GM12878 (cell line): ENCODE results near the gene MYL1. TPM values are rescaled to one million over a fixed set of nuclear protein-coding genes. Genes with fewer than 3 reads are reported as not detected.

Experiments
- ATAC-seq: fragments of 200-7000 bp; cut with Tn5 transposase; 3 replicates; pipeline ENCODE4 v1.9.1; 2020; ENCODE audit warnings: mild to moderate bottlenecking, moderate library complexity
- BruUV-seq: library from RNA; stranded (reverse); fragments of 400-500 nt; replicated peaks from 2 replicates; lab custom pipeline; 2021; lab: Mats Ljungman, UMichigan
- CTCF ChIA-PET: fragments of 300-600 bp; sonication (Branson Sonifier 250); formaldehyde crosslinking; extraction: SDS; loops from one replicate; lab custom pipeline; 2021; ENCODE audit warnings: inconsistent platforms; lab: Yijun Ruan, JAX
- POLR2A ChIA-PET: fragments of 350-600 bp; formaldehyde crosslinking; extraction: SDS; loops from one replicate; lab custom pipeline; 2021; ENCODE audit warnings: inconsistent platforms; lab: Charles Lee
- RAD21 ChIA-PET: fragments of 300-600 bp; sonication (Branson Sonifier 250); formaldehyde crosslinking; loops from one replicate; lab custom pipeline; 2023; ENCODE audit warnings: antibody characterized with exemption; ENCODE audit not compliant: unreplicated experiment; lab: Charles Lee
- SMC1A ChIA-PET: fragments of 300-600 bp; sonication (Branson Sonifier 250); formaldehyde crosslinking; loops from one replicate; lab custom pipeline; 2023; ENCODE audit not compliant: unreplicated experiment, uncharacterized antibody; lab: Charles Lee
- DNase-seq: peaks from one replicate; pipeline ENCODE4 v3.0.0-alpha.2; 2011; ENCODE audit warnings: low read depth, low spot score
- FAIRE-seq: peaks from 3 replicates; lab custom pipeline; 2011; peaks lifted over from hg19 to GRCh38; lab: Jason Lieb, UNC
- H2AFZ ChIP-seq: 2 replicates; pipeline ENCODE4 v1.6.0; 2011; ENCODE audit warnings: low read depth, low read length, control low read depth; ENCODE audit not compliant: control insufficient read depth
- H3K27ac ChIP-seq: 2 replicates; pipeline ENCODE4 v1.5.1; 2011; ENCODE audit warnings: control low read depth; ENCODE audit not compliant: control insufficient read depth, insufficient read depth
- H3K27me3 ChIP-seq, 2 experiments: replicated peaks in 1 of 2; 2 replicates each; pipeline versions ENCODE4 v1.6.0 to v1.6.1; 2011; ENCODE audit warnings: low read length in 1 of 2; ENCODE audit not compliant: control insufficient read depth in 2 of 2, insufficient read depth in 2 of 2
- H3K36me3 ChIP-seq, 2 experiments: 2 replicates each; pipeline ENCODE4 v1.5.1; 2011; ENCODE audit warnings: low read length in 1 of 2; ENCODE audit not compliant: control insufficient read depth in 2 of 2, insufficient read depth in 2 of 2
- H3K4me1 ChIP-seq: 2 replicates; pipeline ENCODE4 v1.6.1; 2011; ENCODE audit warnings: mild to moderate bottlenecking, low read length, moderate library complexity, mixed read lengths; ENCODE audit not compliant: control insufficient read depth, insufficient read depth
- H3K4me2 ChIP-seq: 2 replicates; pipeline ENCODE4 v1.6.0; 2011; ENCODE audit warnings: control low read depth; ENCODE audit not compliant: control insufficient read depth, insufficient read depth
- H3K4me3 ChIP-seq: fragments of 200-600 bp; sonication (generic); 2 replicates; pipeline ENCODE4 v1.5.1; 2016
- H3K79me2 ChIP-seq: 2 replicates; pipeline ENCODE4 v1.6.0; 2011; ENCODE audit warnings: low read length; ENCODE audit not compliant: control insufficient read depth, insufficient read depth
- H3K9ac ChIP-seq: 2 replicates; pipeline ENCODE4 v1.8.0; 2011; ENCODE audit warnings: low read length, control low read depth, mixed read lengths; ENCODE audit not compliant: control insufficient read depth, insufficient read depth
- H3K9me3 ChIP-seq: replicated peaks from 3 replicates; pipeline ENCODE4 v1.5.1; 2011; ENCODE audit warnings: mild to moderate bottlenecking, low read length; ENCODE audit not compliant: control insufficient read depth, insufficient read depth
- H4K20me1 ChIP-seq: 2 replicates; pipeline ENCODE4 v1.6.0; 2011; ENCODE audit not compliant: control insufficient read depth, insufficient read depth
- BACH1 ChIP-seq: fragments of 450-650 bp; IDR thresholded peaks from 2 replicates; pipeline ENCODE4 v1.6.1; 2017; ENCODE audit warnings: mild to moderate bottlenecking, borderline replicate concordance
- CREB1 ChIP-seq: IDR thresholded peaks from 2 replicates; pipeline ENCODE4 v1.6.1; 2012; ENCODE audit warnings: low read depth, mild to moderate bottlenecking, inconsistent platforms
- ETV6 ChIP-seq, 2 experiments: fragments of 450-650 bp in 1 of 2; IDR thresholded peaks in 1 of 2; conservative IDR thresholded peaks in 1 of 2; 2 replicates each; pipeline ENCODE4 v1.6.1; 2014; ENCODE audit warnings: antibody characterized with exemption in 1 of 2, borderline replicate concordance in 1 of 2, low read depth in 1 of 2, mild to moderate bottlenecking in 1 of 2, moderate library complexity in 1 of 2
- FOS ChIP-seq: IDR thresholded peaks from 3 replicates; pipeline ENCODE4 v1.6.1; 2011; ENCODE audit warnings: borderline replicate concordance; ENCODE audit not compliant: insufficient read length; ENCODE audit errors: extremely low read depth
- KAT2A ChIP-seq: conservative IDR thresholded peaks from 2 replicates; pipeline ENCODE4 v1.6.1; 2011; ENCODE audit warnings: low read depth, low read length; ENCODE audit not compliant: control insufficient read depth
- PML ChIP-seq: IDR thresholded peaks from 2 replicates; pipeline ENCODE4 v1.6.1; 2012; ENCODE audit warnings: low read length, inconsistent platforms
- POLR2A ChIP-seq: IDR thresholded peaks from 2 replicates; pipeline ENCODE4 v1.6.1; 2011; ENCODE audit warnings: low read depth, mild to moderate bottlenecking, low read length
- SUZ12 ChIP-seq: fragments of 200-600 bp; sonication (generic); IDR thresholded peaks from one replicate; pipeline ENCODE4 v1.6.1; 2018; ENCODE audit warnings: antibody characterized with exemption, mild to moderate bottlenecking; ENCODE audit not compliant: unreplicated experiment
- ZNF24 ChIP-seq: fragments of 450-650 bp; IDR thresholded peaks from 2 replicates; pipeline ENCODE4 v1.6.1; 2017; ENCODE audit warnings: antibody characterized with exemption, mild to moderate bottlenecking
- WGBS: methylation state at CpG from one replicate; pipeline ENCODE4 v1.1.6; 2016; ENCODE audit warnings: low lambda C conversion rate; ENCODE audit not compliant: insufficient replicate concordance, insufficient coverage; ENCODE audit errors: missing lambda C conversion rate; 5-methylcytosine and 5-hydroxymethylcytosine counted together
- in situ Hi-C: fragments of 300-500 bp; cut with MboI; formaldehyde crosslinking; loops from 9 replicates; pipeline ENCODE4 v1.14.3; 2018; ENCODE audit warnings: mixed read lengths
- intact Hi-C: fragments of 100-400 bp; cut with micrococcal nuclease; formaldehyde crosslinking; loops from one replicate; pipeline ENCODE4 v1.14.2; 2022; ENCODE audit not compliant: unreplicated experiment
- polyA plus RNA-seq, 11 experiments: library from polyadenylated mRNA; depleted of rRNA in 4 of 11; unstranded in 6 of 11; stranded (reverse) in 5 of 11; fragments of >200 nt; fragmentation: Nextera tagmentation in 4 of 11; fragmentation: Illumina TruSeq in 1 of 11; extraction: Ambion mirVana in 4 of 11; extraction: Trizol in 1 of 11; gene quantifications; 1 replicate in 1 of 11; 2 replicates in 10 of 11; pipeline versions ENCODE4 v1.2.1 to v1.2.3, GENCODE V29; 2011 to 2016; ENCODE audit warnings: inconsistent platforms in 2 of 11, missing spikeins in 2 of 11, low read depth in 1 of 11
- total RNA-seq, 4 experiments: library from RNA; depleted of rRNA in 3 of 4; stranded (reverse); fragments of >200 nt in 3 of 4; fragmentation: Illumina TruSeq in 1 of 4; extraction: Trizol in 1 of 4; gene quantifications; 2 replicates each; pipeline versions ENCODE4 v1.2.1 to v1.2.3, GENCODE V29; 2013 to 2021
- TF ChIP-seq, protein P1 (sequence below): IDR thresholded peaks from 2 replicates; pipeline ENCODE4 v1.6.1; 2012; ENCODE audit warnings: low read depth, low read length, improper control_type of control experiment

Gene MYL1
- total and polyA plus RNA-seq, 10 of the 15 experiments (the other 5 are each of a cell fraction or from before 2014, with no cell fraction given) = 0.43 TPM; not detected in 9

DNA sequence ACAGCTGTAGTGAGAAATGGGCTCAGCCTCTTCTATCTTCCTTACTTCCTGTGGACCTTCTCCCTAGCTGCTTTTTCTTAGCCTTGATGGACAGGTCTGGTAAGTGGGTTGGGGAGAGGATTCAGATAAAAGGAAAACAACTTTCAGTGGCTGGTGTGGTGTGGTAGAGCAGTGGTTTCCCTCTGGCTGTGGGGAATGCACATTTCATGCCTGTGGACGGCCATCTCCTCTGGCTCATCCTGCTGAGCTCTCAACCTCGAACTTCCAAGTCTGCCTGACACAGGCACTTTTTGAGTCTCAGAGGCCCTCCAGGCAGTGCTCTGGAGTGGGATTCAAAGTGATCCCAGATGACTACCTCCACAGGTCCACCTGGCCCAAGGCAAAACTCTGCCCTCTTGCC lies 51.1 kb downstream of the MYL1 start:
- ChIA-PET CTCF (no interaction called here), RAD21 (interaction anchor here (2.0 kb wide), 1 partner anchor 11 kb away, joined by 5 read pairs; no protein-coding TSS in a partner anchor), SMC1A (no interaction called here), POLR2A (no interaction called here)
- WGBS = 3% methylated on average over 2 of the region's 2 CpGs
- DNase-seq (no peak), ATAC-seq (no peak), FAIRE-seq (no peak)
- Histone ChIP-seq H3K4me1 (no peaks in the 10 kb centered on the region), H3K27me3 (no peaks in the 10 kb centered on the region), H4K20me1 (no peaks in the 10 kb centered on the region), H3K36me3 (no peaks in the 10 kb centered on the region), H3K9me3 (no peaks in the 10 kb centered on the region), H3K9ac (no peak overlapping the region), H3K4me2 (no peak overlapping the region), H3K4me3 (no peak overlapping the region), H3K27ac (no peak overlapping the region), H3K79me2 (no peaks in the 10 kb centered on the region), H2AFZ (no peak overlapping the region)
- in situ Hi-C loops (no loop called here), intact Hi-C loops (no loop called here)
- TF ChIP-seq FOS = no peak
- no peak for TF ChIP-seq ZNF24
- TF ChIP-seq KAT2A = no peak
- no peak for TF ChIP-seq BACH1
- no peak for TF ChIP-seq ETV6 (conservative IDR thresholded peaks at IDR 0.05 in 1 of 2, IDR thresholded peaks at IDR 0.05 in 1 of 2; ENCODE audit: borderline replicate concordance in 1 of 2, low read depth in 1 of 2)
- no peak for TF ChIP-seq POLR2A
- TF ChIP-seq CREB1 = no peak
- no TSS peak for BruUV-seq

DNA sequence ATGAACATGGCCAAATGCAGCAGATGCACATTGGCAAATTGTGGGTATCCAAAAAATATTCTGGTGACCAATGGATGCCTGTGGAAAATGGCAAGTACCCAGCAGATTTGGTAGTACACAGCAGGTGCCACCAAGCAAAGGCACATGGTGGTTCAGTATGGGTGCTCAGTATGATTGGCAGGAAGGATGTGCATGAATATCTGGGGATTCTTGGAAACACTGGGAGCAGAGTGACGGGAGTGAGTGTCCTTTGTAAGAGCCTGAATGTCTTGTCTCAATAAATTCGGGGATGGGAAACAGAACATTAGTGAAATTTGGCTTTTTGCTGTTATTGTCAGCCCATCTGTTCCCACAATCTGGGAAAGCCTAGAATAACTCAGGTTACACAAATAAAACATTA lies 52.9 kb downstream of the MYL1 start:
- ATAC-seq (no peak), FAIRE-seq (no peak)
- POLR2A ChIA-PET = no interaction called here
- H3K9me3 ChIP-seq = no peaks in the 10 kb centered on the region
- no peak overlapping the region for H2AFZ ChIP-seq
- no peak overlapping the region for H3K4me3 ChIP-seq
- H3K9ac ChIP-seq = no peak overlapping the region
- TF ChIP-seq PML (no peak), SUZ12 (no peak)
- TF ChIP-seq, protein P1, sequence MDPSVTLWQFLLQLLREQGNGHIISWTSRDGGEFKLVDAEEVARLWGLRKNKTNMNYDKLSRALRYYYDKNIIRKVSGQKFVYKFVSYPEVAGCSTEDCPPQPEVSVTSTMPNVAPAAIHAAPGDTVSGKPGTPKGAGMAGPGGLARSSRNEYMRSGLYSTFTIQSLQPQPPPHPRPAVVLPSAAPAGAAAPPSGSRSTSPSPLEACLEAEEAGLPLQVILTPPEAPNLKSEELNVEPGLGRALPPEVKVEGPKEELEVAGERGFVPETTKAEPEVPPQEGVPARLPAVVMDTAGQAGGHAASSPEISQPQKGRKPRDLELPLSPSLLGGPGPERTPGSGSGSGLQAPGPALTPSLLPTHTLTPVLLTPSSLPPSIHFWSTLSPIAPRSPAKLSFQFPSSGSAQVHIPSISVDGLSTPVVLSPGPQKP = no peak
- TF ChIP-seq, all 136 proteins: peak for 0
- no TSS peak for BruUV-seq
- Histone ChIP-seq H4K20me1 (no peaks in the 10 kb centered on the region), H3K36me3 (no peaks in the 10 kb centered on the region), H3K27ac (no peak overlapping the region), H3K27me3 (no peaks in the 10 kb centered on the region), H3K4me1 (no peaks in the 10 kb centered on the region), H3K4me2 (no peak overlapping the region), H3K79me2 (no peaks in the 10 kb centered on the region)
- ChIA-PET CTCF (no interaction called here), RAD21 (interaction anchor here (2.0 kb wide), 1 partner anchor 10 kb away, joined by 5 read pairs; no protein-coding TSS in a partner anchor), SMC1A (no interaction called here)
- DNase-seq = no peak
- WGBS = 0% methylated on average over 2 of the region's 2 CpGs
- in situ Hi-C loops = no loop called here
- intact Hi-C loops = no loop called here
